ENCODE measurements around the gene IGF2.

Gene IGF2

DNA sequence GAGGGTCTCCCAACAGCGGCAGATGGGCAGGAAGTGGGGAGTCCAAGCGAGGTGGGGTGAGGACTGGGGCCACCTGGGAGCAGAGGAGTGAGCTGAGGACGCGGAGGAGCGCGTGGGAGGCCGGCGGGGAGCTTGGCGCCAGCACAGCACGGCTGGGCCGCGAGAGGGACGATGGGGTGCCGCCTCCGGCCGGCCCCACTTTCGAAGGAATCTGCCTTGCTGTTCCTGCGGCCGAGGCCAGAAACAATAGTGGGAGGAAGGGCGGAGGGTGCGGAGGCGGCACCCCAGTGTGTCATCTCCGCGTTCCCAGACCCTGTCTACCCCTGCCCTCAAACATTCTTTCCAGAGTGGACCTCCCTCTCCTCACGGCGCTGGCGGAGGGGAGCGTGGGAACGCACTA is 16.3 kb upstream of the IGF2 start (continued):
- TF ChIP-seq, protein P1, sequence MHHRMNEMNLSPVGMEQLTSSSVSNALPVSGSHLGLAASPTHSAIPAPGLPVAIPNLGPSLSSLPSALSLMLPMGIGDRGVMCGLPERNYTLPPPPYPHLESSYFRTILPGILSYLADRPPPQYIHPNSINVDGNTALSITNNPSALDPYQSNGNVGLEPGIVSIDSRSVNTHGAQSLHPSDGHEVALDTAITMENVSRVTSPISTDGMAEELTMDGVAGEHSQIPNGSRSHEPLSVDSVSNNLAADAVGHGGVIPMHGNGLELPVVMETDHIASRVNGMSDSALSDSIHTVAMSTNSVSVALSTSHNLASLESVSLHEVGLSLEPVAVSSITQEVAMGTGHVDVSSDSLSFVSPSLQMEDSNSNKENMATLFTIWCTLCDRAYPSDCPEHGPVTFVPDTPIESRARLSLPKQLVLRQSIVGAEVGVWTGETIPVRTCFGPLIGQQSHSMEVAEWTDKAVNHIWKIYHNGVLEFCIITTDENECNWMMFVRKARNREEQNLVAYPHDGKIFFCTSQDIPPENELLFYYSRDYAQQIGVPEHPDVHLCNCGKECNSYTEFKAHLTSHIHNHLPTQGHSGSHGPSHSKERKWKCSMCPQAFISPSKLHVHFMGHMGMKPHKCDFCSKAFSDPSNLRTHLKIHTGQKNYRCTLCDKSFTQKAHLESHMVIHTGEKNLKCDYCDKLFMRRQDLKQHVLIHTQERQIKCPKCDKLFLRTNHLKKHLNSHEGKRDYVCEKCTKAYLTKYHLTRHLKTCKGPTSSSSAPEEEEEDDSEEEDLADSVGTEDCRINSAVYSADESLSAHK (tag by site-specific recombination; IDR thresholded peaks at IDR 0.05) = no peak
- no peak for TF ChIP-seq ZNF426 (tag by site-specific recombination; IDR thresholded peaks at IDR 0.05)
- TF ChIP-seq ZNF48 (tag by site-specific recombination; IDR thresholded peaks at IDR 0.05) = no peak
- TF ChIP-seq ZNF394 (tag by site-specific recombination; IDR thresholded peaks at IDR 0.05; ENCODE audit: borderline replicate concordance) = no peak
- TF ChIP-seq IKZF3 (tag by site-specific recombination; IDR thresholded peaks at IDR 0.05) = no peak
- TF ChIP-seq, protein P2, sequence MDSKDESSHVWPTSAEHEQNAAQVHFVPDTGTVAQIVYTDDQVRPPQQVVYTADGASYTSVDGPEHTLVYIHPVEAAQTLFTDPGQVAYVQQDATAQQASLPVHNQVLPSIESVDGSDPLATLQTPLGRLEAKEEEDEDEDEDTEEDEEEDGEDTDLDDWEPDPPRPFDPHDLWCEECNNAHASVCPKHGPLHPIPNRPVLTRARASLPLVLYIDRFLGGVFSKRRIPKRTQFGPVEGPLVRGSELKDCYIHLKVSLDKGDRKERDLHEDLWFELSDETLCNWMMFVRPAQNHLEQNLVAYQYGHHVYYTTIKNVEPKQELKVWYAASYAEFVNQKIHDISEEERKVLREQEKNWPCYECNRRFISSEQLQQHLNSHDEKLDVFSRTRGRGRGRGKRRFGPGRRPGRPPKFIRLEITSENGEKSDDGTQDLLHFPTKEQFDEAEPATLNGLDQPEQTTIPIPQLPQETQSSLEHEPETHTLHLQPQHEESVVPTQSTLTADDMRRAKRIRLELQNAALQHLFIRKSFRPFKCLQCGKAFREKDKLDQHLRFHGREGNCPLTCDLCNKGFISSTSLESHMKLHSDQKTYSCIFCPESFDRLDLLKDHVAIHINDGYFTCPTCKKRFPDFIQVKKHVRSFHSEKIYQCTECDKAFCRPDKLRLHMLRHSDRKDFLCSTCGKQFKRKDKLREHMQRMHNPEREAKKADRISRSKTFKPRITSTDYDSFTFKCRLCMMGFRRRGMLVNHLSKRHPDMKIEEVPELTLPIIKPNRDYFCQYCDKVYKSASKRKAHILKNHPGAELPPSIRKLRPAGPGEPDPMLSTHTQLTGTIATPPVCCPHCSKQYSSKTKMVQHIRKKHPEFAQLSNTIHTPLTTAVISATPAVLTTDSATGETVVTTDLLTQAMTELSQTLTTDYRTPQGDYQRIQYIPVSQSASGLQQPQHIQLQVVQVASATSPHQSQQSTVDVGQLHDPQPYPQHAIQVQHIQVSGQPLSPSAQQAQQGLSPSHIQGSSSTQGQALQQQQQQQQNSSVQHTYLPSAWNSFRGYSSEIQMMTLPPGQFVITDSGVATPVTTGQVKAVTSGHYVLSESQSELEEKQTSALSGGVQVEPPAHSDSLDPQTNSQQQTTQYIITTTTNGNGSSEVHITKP (tag by site-specific recombination; IDR thresholded peaks at IDR 0.05) = no peak
- TF ChIP-seq ZNF266 (tag by site-specific recombination; IDR thresholded peaks at IDR 0.05; ENCODE audit: low read depth) = no peak
- TF ChIP-seq ZNF624 (tag by site-specific recombination; IDR thresholded peaks at IDR 0.05) = no peak
- TF ChIP-seq ZNF335 (tag by site-specific recombination; conservative IDR thresholded peaks at IDR 0.05) = no peak
- TF ChIP-seq ZBTB48 (tag by site-specific recombination; IDR thresholded peaks at IDR 0.05) = no peak
- TF ChIP-seq ZFP69B (tag by site-specific recombination; IDR thresholded peaks at IDR 0.05) = no peak
- TF ChIP-seq SP7 (tag by site-specific recombination; IDR thresholded peaks at IDR 0.05) = no peak

DNA sequence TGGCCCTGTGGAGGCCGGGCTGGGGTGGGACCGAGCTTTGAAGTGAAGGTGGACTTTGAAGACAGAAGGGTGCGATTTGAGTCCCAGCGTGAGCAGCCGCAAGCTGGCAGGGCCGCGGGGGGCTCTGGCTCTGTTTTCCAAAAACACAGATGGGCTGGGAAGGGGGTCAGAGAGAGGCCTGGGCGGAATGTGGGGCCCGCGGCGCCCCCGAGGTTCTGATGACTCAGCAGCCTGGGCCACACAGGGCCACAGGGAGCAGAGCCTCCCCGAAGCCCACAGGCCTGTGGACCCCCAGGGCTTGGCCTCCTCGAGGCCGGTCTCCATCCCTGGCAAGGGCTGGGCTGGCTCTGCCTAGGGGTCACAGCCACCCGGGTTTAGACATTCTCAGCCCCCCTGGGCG is 15.7 kb upstream of the IGF2 start:
- ChIA-PET POLR2A (no interaction called here), CTCF (interaction anchor here (0.6 to 10.0 kb wide), 10 partner anchors 13 to 503 kb away, joined by 3 to 428 read pairs (median 10); partner anchors contain the start of genes H19 and TNNI2)
- TF ChIP-seq ZNF138 (tag by site-specific recombination; IDR thresholded peaks at IDR 0.05; ENCODE audit: borderline replicate concordance) (no peak), GLIS1 (tag by site-specific recombination; IDR thresholded peaks at IDR 0.05) (peak; percentile 56)
- Histone ChIP-seq H3K4me1 (ENCODE audit: control insufficient read depth, insufficient read depth, low read length) (no peaks in the 10 kb centered on the region), H3K36me3 (ENCODE audit: control insufficient read depth in 2 of 2, insufficient read depth in 1 of 2, low read length in 2 of 2) (no peaks in the 10 kb centered on the region), H3K27ac (ENCODE audit: extremely low read depth, low read depth, low read length) (no peak overlapping the region), H3K9me3 (ENCODE audit: control insufficient read depth, insufficient read depth, low read depth, low read length) (no peaks in the 10 kb centered on the region), H3K4me3 (ENCODE audit: low read depth, low read length) (no peak overlapping the region)

DNA sequence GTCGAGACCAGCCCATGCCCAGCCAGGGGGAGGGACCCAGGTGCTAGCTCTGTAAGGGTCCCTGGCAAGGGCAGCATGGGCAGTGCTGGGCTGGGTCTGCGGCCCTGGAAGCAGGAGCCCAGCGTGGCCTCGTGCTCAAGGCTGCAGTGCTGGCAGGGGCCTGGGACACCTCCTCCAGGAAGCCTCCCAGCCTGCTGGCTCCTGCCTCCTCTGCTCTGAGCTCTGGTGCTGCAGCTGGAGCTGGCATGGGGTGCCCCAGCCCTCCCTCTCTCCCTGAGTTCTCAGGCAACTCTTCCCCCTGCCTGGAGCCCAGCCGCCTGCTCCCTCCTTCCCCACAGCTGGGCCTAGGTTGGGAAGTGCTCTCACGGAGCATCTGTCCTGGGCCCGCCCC is 15.0 kb upstream of the IGF2 start:
- Histone ChIP-seq H3K4me1 (ENCODE audit: control insufficient read depth, insufficient read depth, low read length) (no peaks in the 10 kb centered on the region), H3K4me3 (ENCODE audit: low read depth, low read length) (no peak overlapping the region), H3K27ac (ENCODE audit: extremely low read depth, low read depth, low read length) (no peak overlapping the region), H3K36me3 (ENCODE audit: control insufficient read depth in 2 of 2, insufficient read depth in 1 of 2, low read length in 2 of 2) (no peaks in the 10 kb centered on the region), H3K9me3 (ENCODE audit: control insufficient read depth, insufficient read depth, low read depth, low read length) (no peaks in the 10 kb centered on the region)
- POLR2A ChIA-PET = no interaction called here
- CTCF ChIA-PET = interaction anchor here (0.5 to 10.0 kb wide), 10 partner anchors 9 to 758 kb away, joined by 3 to 428 read pairs (median 6); no protein-coding TSS in a partner anchor
- TF ChIP-seq ZNF610 (tag by site-specific recombination; IDR thresholded peaks at IDR 0.05; ENCODE audit: borderline replicate concordance) (no peak), ZNF423 (tag by site-specific recombination; IDR thresholded peaks at IDR 0.05) (no peak), ZNF521 (tag by site-specific recombination; IDR thresholded peaks at IDR 0.05) (no peak)
- TF ChIP-seq, protein P3, sequence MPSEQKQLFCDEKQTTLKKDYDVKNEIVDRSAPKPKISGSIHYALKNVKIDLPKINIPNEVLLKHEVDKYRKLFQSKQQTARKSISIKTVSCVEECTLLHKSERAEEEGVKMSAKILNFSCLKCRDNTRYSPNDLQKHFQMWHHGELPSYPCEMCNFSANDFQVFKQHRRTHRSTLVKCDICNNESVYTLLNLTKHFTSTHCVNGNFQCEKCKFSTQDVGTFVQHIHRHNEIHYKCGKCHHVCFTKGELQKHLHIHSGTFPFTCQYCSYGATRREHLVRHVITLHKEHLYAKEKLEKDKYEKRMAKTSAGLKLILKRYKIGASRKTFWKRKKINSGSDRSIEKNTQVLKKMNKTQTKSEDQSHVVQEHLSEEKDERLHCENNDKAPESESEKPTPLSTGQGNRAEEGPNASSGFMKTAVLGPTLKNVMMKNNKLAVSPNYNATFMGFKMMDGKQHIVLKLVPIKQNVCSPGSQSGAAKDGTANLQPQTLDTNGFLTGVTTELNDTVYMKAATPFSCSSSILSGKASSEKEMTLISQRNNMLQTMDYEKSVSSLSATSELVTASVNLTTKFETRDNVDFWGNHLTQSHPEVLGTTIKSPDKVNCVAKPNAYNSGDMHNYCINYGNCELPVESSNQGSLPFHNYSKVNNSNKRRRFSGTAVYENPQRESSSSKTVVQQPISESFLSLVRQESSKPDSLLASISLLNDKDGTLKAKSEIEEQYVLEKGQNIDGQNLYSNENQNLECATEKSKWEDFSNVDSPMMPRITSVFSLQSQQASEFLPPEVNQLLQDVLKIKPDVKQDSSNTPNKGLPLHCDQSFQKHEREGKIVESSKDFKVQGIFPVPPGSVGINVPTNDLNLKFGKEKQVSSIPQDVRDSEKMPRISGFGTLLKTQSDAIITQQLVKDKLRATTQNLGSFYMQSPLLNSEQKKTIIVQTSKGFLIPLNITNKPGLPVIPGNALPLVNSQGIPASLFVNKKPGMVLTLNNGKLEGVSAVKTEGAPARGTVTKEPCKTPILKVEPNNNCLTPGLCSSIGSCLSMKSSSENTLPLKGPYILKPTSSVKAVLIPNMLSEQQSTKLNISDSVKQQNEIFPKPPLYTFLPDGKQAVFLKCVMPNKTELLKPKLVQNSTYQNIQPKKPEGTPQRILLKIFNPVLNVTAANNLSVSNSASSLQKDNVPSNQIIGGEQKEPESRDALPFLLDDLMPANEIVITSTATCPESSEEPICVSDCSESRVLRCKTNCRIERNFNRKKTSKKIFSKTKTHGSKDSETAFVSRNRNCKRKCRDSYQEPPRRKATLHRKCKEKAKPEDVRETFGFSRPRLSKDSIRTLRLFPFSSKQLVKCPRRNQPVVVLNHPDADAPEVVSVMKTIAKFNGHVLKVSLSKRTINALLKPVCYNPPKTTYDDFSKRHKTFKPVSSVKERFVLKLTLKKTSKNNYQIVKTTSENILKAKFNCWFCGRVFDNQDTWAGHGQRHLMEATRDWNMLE (tag by site-specific recombination; conservative IDR thresholded peaks at IDR 0.05; ENCODE audit: low read depth) = no peak
- TF ChIP-seq, protein P4, sequence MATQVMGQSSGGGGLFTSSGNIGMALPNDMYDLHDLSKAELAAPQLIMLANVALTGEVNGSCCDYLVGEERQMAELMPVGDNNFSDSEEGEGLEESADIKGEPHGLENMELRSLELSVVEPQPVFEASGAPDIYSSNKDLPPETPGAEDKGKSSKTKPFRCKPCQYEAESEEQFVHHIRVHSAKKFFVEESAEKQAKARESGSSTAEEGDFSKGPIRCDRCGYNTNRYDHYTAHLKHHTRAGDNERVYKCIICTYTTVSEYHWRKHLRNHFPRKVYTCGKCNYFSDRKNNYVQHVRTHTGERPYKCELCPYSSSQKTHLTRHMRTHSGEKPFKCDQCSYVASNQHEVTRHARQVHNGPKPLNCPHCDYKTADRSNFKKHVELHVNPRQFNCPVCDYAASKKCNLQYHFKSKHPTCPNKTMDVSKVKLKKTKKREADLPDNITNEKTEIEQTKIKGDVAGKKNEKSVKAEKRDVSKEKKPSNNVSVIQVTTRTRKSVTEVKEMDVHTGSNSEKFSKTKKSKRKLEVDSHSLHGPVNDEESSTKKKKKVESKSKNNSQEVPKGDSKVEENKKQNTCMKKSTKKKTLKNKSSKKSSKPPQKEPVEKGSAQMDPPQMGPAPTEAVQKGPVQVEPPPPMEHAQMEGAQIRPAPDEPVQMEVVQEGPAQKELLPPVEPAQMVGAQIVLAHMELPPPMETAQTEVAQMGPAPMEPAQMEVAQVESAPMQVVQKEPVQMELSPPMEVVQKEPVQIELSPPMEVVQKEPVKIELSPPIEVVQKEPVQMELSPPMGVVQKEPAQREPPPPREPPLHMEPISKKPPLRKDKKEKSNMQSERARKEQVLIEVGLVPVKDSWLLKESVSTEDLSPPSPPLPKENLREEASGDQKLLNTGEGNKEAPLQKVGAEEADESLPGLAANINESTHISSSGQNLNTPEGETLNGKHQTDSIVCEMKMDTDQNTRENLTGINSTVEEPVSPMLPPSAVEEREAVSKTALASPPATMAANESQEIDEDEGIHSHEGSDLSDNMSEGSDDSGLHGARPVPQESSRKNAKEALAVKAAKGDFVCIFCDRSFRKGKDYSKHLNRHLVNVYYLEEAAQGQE (tag by site-specific recombination; IDR thresholded peaks at IDR 0.05) = no peak

Data from HEK293 (cell line).